SK-N-SH treated with all-trans-retinoic acid at 6 μM for 48 hours (cell line): ENCODE results near the gene PER1.

Experiments
- ATAC-seq: fragments of 200-7000 bp; cut with Tn5 transposase; 3 replicates; pipeline ENCODE4 v1.9.1; 2020; ENCODE audit warnings: mild to moderate bottlenecking, moderate library complexity
- ARNTL ChIP-seq: fragments of 450-650 bp; formaldehyde crosslinking; IDR thresholded peaks from 2 replicates; pipeline ENCODE4 v1.5.0; 2020; ENCODE audit warnings: low read depth, mild to moderate bottlenecking, moderate library complexity, borderline replicate concordance
- BACH2 ChIP-seq: fragments of 250-450 bp; sonication (Bioruptor Pico); IDR thresholded peaks from 2 replicates; pipeline ENCODE4 v1.9.0; 2021; ENCODE audit warnings: mild to moderate bottlenecking, borderline replicate concordance
- CREB5 ChIP-seq: fragments of 250-450 bp; sonication (Bioruptor Pico); IDR thresholded peaks from 2 replicates; pipeline ENCODE4 v1.5.1; 2020; ENCODE audit warnings: low read depth, mild to moderate bottlenecking, moderate library complexity
- CSDC2 ChIP-seq: fragments of 250-450 bp; sonication (Bioruptor Pico); IDR thresholded peaks from 2 replicates; pipeline ENCODE4 v1.5.0; 2020; ENCODE audit warnings: mild to moderate bottlenecking, moderate library complexity
- CSRNP3 ChIP-seq: fragments of 250-450 bp; sonication (Bioruptor Pico); IDR thresholded peaks from 2 replicates; pipeline ENCODE4 v1.5.1; 2021; ENCODE audit warnings: mild to moderate bottlenecking, moderate library complexity
- ESRRG ChIP-seq: fragments of 250-450 bp; sonication (Bioruptor Pico); IDR thresholded peaks from 2 replicates; pipeline ENCODE4 v1.6.1; 2021; ENCODE audit warnings: mild to moderate bottlenecking
- GLIS3 ChIP-seq: fragments of 250-450 bp; sonication (Bioruptor Pico); IDR thresholded peaks from 2 replicates; pipeline ENCODE4 v1.5.0; 2020; ENCODE audit warnings: mild to moderate bottlenecking, moderate library complexity
- ISL1 ChIP-seq: fragments of 250-450 bp; sonication (Bioruptor Pico); IDR thresholded peaks from 2 replicates; pipeline ENCODE4 v2.1.2; 2022; ENCODE audit warnings: mild to moderate bottlenecking, moderate library complexity
- PATZ1 ChIP-seq: fragments of 250-450 bp; sonication (Bioruptor Pico); IDR thresholded peaks from 2 replicates; pipeline ENCODE4 v1.8.0; 2020; ENCODE audit warnings: mild to moderate bottlenecking, moderate library complexity, borderline replicate concordance
- POU6F1 ChIP-seq: fragments of 250-450 bp; sonication (Bioruptor Pico); IDR thresholded peaks from 2 replicates; pipeline ENCODE4 v1.8.0; 2021; ENCODE audit warnings: low read depth, mild to moderate bottlenecking, moderate library complexity, borderline replicate concordance
- PPARA ChIP-seq: fragments of 250-450 bp; sonication (Bioruptor Pico); IDR thresholded peaks from 2 replicates; pipeline ENCODE4 v1.5.0; 2020; ENCODE audit warnings: mild to moderate bottlenecking, borderline replicate concordance
- RARB ChIP-seq: fragments of 250-450 bp; sonication (Bioruptor Pico); IDR thresholded peaks from 2 replicates; pipeline ENCODE4 v1.8.0; 2021; ENCODE audit warnings: mild to moderate bottlenecking, moderate library complexity
- SNAI2 ChIP-seq: fragments of 250-450 bp; sonication (Bioruptor Pico); IDR thresholded peaks from 2 replicates; pipeline ENCODE4 v1.5.0; 2020; ENCODE audit warnings: mild to moderate bottlenecking, moderate library complexity
- TCF4 ChIP-seq: fragments of 250-450 bp; sonication (Bioruptor Pico); IDR thresholded peaks from 2 replicates; pipeline ENCODE4 v1.8.0; 2021; ENCODE audit warnings: mild to moderate bottlenecking, moderate library complexity, borderline replicate concordance
- TOX ChIP-seq: fragments of 250-450 bp; sonication (Bioruptor Pico); IDR thresholded peaks from 2 replicates; pipeline ENCODE4 v1.8.0; 2021; ENCODE audit warnings: mild to moderate bottlenecking, moderate library complexity, borderline replicate concordance
- TSHZ2 ChIP-seq: fragments of 250-450 bp; sonication (Bioruptor Pico); IDR thresholded peaks from 2 replicates; pipeline ENCODE4 v1.5.0; 2020; ENCODE audit warnings: mild to moderate bottlenecking, moderate library complexity
- ZC3H10 ChIP-seq: fragments of 250-450 bp; sonication (Bioruptor Pico); IDR thresholded peaks from 2 replicates; pipeline ENCODE4 v1.5.1; 2021; ENCODE audit warnings: mild to moderate bottlenecking, moderate library complexity
- ZFP3 ChIP-seq: fragments of 250-450 bp; sonication (Bioruptor Pico); IDR thresholded peaks from 2 replicates; pipeline ENCODE4 v1.5.0; 2020; ENCODE audit warnings: mild to moderate bottlenecking, moderate library complexity
- ZFP30 ChIP-seq: fragments of 450-650 bp; formaldehyde crosslinking; IDR thresholded peaks from 2 replicates; pipeline ENCODE4 v1.5.0; 2022; ENCODE audit warnings: mild to moderate bottlenecking, moderate library complexity
- ZNF565 ChIP-seq: fragments of 450-650 bp; formaldehyde crosslinking; conservative IDR thresholded peaks from 2 replicates; pipeline ENCODE4 v1.5.0; 2020; ENCODE audit warnings: low read depth, mild to moderate bottlenecking, moderate library complexity

PER1 gene

GRCh38 chr17:8158267-8159031 is 6.2 kb upstream of the PER1 start:
- TF ChIP-seq BACH2 (CRISPR knock-in tag) (no peak), GLIS3 (no peak), ISL1 (CRISPR knock-in tag) (no peak), CSRNP3 (no peak), ZFP3 (CRISPR knock-in tag) (no peak), RARB (CRISPR knock-in tag) (no peak), TSHZ2 (CRISPR knock-in tag) (no peak)
- peak; percentile 43 for ATAC-seq

GRCh38 chr17:8156246-8156992 is 4.2 kb upstream of the PER1 start:
- TF ChIP-seq POU6F1 (CRISPR knock-in tag) (no peak), ARNTL (CRISPR knock-in tag) (peak; percentile 100), ISL1 (CRISPR knock-in tag) (no peak), SNAI2 (CRISPR knock-in tag) (no peak)
- TF ChIP-seq, all 23 proteins: peak for 1
- ATAC-seq: peak; percentile 66

GRCh38 chr17:8155996-8156245 is 3.7 kb upstream of the PER1 start:
- no peak for ATAC-seq
- TF ChIP-seq PATZ1 (CRISPR knock-in tag) (no peak), ZNF565 (CRISPR knock-in tag) (no peak), SNAI2 (CRISPR knock-in tag) (no peak), BACH2 (CRISPR knock-in tag) (no peak), TSHZ2 (CRISPR knock-in tag) (no peak), ZC3H10 (CRISPR knock-in tag) (no peak), POU6F1 (CRISPR knock-in tag) (no peak), TOX (CRISPR knock-in tag) (no peak), CSDC2 (CRISPR knock-in tag) (no peak), ZFP30 (CRISPR knock-in tag) (no peak), TCF4 (CRISPR knock-in tag) (no peak), CREB5 (CRISPR knock-in tag) (no peak), GLIS3 (no peak), ESRRG (CRISPR knock-in tag) (no peak), ARNTL (CRISPR knock-in tag) (no peak), CSRNP3 (no peak), RARB (CRISPR knock-in tag) (no peak), ZFP3 (CRISPR knock-in tag) (no peak), PPARA (CRISPR knock-in tag) (no peak)
